Fibroblast of mammary gland (primary cell): ENCODE measurements around the gene MCM9.

ENCODE experiments used
- DNase-seq: peaks from one replicate; pipeline ENCODE4 v3.0.0-alpha.2; 2010; ENCODE audit warnings: low read depth
- H3K4me3 ChIP-seq: 2 replicates; pipeline ENCODE4 v1.5.1; 2011; ENCODE audit warnings: low read depth, mild to moderate bottlenecking, low read length, moderate library complexity; ENCODE audit not compliant: control insufficient read depth
- CTCF ChIP-seq: conservative IDR thresholded peaks from 2 replicates; pipeline ENCODE4 v1.5.1; 2011; ENCODE audit warnings: low read depth, low read length, inconsistent platforms; ENCODE audit not compliant: control insufficient read depth, insufficient read depth

MCM9 gene

DNA sequence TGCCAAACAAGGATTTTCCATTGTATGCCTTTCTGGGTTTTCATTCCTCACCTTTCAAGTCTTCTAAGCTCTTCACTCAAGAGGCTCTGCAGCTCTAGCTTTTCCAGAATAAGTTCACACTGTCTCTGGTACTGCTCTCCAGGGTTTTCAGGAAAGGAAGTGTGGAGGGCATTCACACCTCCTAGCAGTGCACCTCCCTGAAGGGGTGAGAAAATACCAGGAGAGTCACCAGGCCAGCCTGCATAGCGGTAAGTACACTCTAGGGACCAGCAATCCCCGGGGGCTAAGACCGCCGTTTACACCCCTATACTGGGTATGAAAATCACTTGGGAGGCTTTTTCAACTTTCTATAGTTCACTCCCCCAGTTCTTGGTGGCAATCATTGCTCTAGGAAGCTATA is 108.9 kb downstream of the MCM9 start:
- DNase-seq = no peak
- H3K4me3 ChIP-seq = no peak overlapping the region
- TF ChIP-seq CTCF = no peak

- DNase-seq = no peak
- H3K4me3 ChIP-seq = no peak overlapping the region
- TF ChIP-seq CTCF = no peak
These were observed 109.3 kb downstream of the MCM9 start for GRCh38 chr6:118825661-118826060.

DNA sequence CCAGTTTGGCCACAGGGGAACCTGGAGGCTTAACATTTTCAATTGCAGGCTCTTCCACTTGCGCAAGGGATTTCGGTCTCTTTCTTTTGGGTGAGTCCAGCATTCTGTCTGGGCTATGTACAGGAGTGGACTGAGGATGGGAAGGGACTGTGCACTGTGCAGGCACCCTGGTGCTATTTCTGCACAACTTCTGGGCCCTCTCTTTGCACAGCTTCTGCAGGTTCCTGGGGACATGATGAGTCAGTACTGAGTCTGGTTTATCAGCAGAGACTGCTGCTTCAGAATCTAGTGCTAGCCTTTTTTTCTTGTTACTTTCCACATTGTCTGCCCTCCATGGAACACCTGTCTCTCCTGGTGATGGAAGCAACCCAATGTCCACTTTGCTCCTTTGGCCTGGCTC is 119.5 kb downstream of the MCM9 start:
- no peak for DNase-seq
- H3K4me3 ChIP-seq = no peak overlapping the region
- TF ChIP-seq CTCF = no peak

GRCh38 chr6:118813775-118814174 is 121.2 kb downstream of the MCM9 start:
- no peak overlapping the region for H3K4me3 ChIP-seq
- TF ChIP-seq CTCF = no peak
- peak; percentile 77 for DNase-seq

DNA sequence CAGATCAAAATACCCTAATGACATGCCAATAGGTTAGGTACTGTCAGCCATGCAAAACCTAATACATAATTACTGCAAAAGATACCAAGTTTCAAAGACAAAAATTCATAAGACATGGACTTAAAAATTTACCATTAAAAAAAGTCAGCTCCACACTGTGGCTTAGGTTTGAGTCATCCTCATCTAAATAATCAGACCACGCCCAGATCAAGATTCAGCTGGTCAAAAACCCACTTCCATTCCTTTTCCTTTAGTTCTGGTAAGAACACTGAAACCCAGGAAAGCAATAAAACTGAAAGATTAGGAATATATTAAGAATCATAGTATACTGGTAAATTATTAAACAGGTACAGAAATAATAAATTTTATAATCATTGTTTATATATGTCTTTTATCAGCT is 122.0 kb downstream of the MCM9 start:
- no peak overlapping the region for H3K4me3 ChIP-seq
- TF ChIP-seq CTCF = no peak
- DNase-seq = peak; percentile 49

DNA sequence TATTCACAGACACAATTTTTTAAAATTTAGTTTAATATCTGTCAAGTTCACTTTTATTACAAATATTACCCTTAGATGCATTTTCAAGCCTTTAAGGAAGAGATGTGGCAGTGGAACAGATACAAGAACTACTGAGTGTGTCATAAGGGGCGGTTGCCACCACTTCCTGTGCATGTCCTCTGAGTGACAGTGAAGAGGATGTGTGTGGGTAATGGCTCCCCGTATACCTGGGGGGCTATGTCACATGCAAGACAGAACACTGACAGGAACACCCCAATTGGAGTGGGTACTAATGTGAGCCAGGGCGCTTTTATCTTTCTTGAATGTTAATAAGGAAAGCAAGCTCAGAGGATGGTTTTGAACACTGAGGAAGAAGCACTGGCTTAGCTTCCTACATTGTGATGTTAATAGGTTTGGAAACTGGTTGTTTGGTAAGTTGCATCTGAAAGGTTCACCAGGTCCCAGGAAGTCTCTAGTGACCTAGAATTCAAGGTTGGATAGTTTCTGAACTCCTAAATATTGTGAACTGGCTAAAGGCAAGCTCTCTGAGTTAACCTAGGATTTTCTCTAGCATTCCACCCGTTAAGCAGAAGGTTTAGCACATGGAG is 124.4 kb downstream of the MCM9 start:
- no peak overlapping the region for H3K4me3 ChIP-seq
- no peak for DNase-seq
- no peak for TF ChIP-seq CTCF
